PC-3 (cell line): Measurements from ENCODE around the gene CALB2. TPM values are rescaled to one million over a fixed set of nuclear protein-coding genes. Genes with fewer than 3 reads are reported as not detected.

Experiments
- ATAC-seq: fragments of 200-7000 bp; cut with Tn5 transposase; 2 replicates; pipeline ENCODE4 v1.9.1; 2020; ENCODE audit warnings: mild to moderate bottlenecking, moderate library complexity
- BruUV-seq: library from RNA; stranded (reverse); fragments of 400-500 nt; replicated peaks from 2 replicates; lab custom pipeline; 2021; lab: Mats Ljungman, UMichigan
- CTCF ChIA-PET: fragments of 300-600 bp; sonication (Branson Sonifier 250); formaldehyde crosslinking; loops from one replicate; lab custom pipeline; 2022; ENCODE audit warnings: antibody characterized with exemption; lab: Charles Lee
- POLR2A ChIA-PET: fragments of 300-600 bp; sonication (Branson Sonifier 250); formaldehyde crosslinking; loops from one replicate; lab custom pipeline; 2022; ENCODE audit warnings: antibody characterized with exemption; ENCODE audit not compliant: unreplicated experiment; lab: Charles Lee
- DNase-seq: peaks from one replicate; pipeline ENCODE4 v3.0.0-alpha.2; 2015
- H2AFZ ChIP-seq: fragments of 300-600 bp; sonication (generic); 2 replicates; pipeline ENCODE4 v1.6.0; 2016; ENCODE audit warnings: antibody characterized with exemption, low read length
- H3F3A ChIP-seq: fragments of 300-600 bp; sonication (generic); one replicate; pipeline ENCODE4 v1.6.0; 2017; ENCODE audit warnings: antibody characterized with exemption, low read length, control low read depth, mild to moderate bottlenecking; ENCODE audit not compliant: unreplicated experiment
- H3K27ac ChIP-seq: fragments of 300-600 bp; sonication (generic); 2 replicates; pipeline ENCODE4 v1.5.1; 2016; ENCODE audit warnings: mild to moderate bottlenecking, low read length
- H3K27me3 ChIP-seq: fragments of 300-600 bp; sonication (generic); 2 replicates; pipeline ENCODE4 v1.6.1; 2016; ENCODE audit warnings: low read length, mixed read lengths
- H3K36me3 ChIP-seq: fragments of 300-600 bp; sonication (generic); 2 replicates; pipeline ENCODE4 v1.6.1; 2016; ENCODE audit warnings: low read depth, mixed run types, low read length, mixed read lengths
- H3K4me1 ChIP-seq: fragments of 300-600 bp; sonication (generic); 2 replicates; pipeline ENCODE4 v1.5.1; 2016; ENCODE audit warnings: low read length; ENCODE audit not compliant: insufficient read depth
- H3K4me2 ChIP-seq: fragments of 300-600 bp; sonication (generic); 2 replicates; pipeline ENCODE4 v1.6.0; 2016; ENCODE audit warnings: low read length
- H3K4me3 ChIP-seq: fragments of 300-600 bp; sonication (generic); 2 replicates; pipeline ENCODE4 v1.5.1; 2016; ENCODE audit warnings: mild to moderate bottlenecking, low read length, mixed read lengths
- H3K79me2 ChIP-seq: fragments of 300-600 bp; sonication (generic); 2 replicates; pipeline ENCODE4 v1.6.1; 2017; ENCODE audit warnings: low read length, mixed read lengths
- H3K9ac ChIP-seq: fragments of 300-600 bp; sonication (generic); 2 replicates; pipeline ENCODE4 v1.6.0; 2016; ENCODE audit warnings: mild to moderate bottlenecking, low read length
- H3K9me2 ChIP-seq: fragments of 300-600 bp; sonication (generic); replicated peaks from 2 replicates; pipeline ENCODE4 v1.6.1; 2016; ENCODE audit warnings: mixed run types, low read length, mixed read lengths
- H3K9me3 ChIP-seq: fragments of 300-600 bp; sonication (generic); 2 replicates; pipeline ENCODE4 v1.6.1; 2016; ENCODE audit warnings: low read length, mixed read lengths
- H4K20me1 ChIP-seq: fragments of 300-600 bp; sonication (generic); 2 replicates; pipeline ENCODE4 v1.6.1; 2016; ENCODE audit warnings: low read length, mixed read lengths
- EZH2 ChIP-seq: fragments of 300-600 bp; sonication (generic); IDR thresholded peaks from one replicate; pipeline ENCODE4 v1.6.1; 2017; ENCODE audit warnings: antibody characterized with exemption, mild to moderate bottlenecking, low read length; ENCODE audit not compliant: unreplicated experiment
- EZH2phosphoT487 ChIP-seq: fragments of 300-600 bp; sonication (generic); IDR thresholded peaks from 2 replicates; pipeline ENCODE4 v1.6.1; 2018; ENCODE audit warnings: mild to moderate bottlenecking, antibody characterized with exemption, low read length, borderline replicate concordance
- intact Hi-C: fragments of 100-400 bp; cut with micrococcal nuclease; formaldehyde crosslinking; loops from 2 replicates; pipeline ENCODE4 v1.9.0; 2023
- total RNA-seq: library from RNA; depleted of rRNA; stranded (reverse); fragments of >200 nt; gene quantifications from 2 replicates; pipeline ENCODE4 v1.2.3, GENCODE V29; 2014
- TF ChIP-seq, protein P1 (sequence below): fragments of 300-600 bp; sonication (generic); conservative IDR thresholded peaks from 2 replicates; pipeline ENCODE4 v1.5.1; 2017; ENCODE audit warnings: antibody characterized with exemption, low read depth, mild to moderate bottlenecking, low read length

Gene CALB2
- total RNA-seq, 1 experiment from 2014 or later, result 0.47 TPM

DNA sequence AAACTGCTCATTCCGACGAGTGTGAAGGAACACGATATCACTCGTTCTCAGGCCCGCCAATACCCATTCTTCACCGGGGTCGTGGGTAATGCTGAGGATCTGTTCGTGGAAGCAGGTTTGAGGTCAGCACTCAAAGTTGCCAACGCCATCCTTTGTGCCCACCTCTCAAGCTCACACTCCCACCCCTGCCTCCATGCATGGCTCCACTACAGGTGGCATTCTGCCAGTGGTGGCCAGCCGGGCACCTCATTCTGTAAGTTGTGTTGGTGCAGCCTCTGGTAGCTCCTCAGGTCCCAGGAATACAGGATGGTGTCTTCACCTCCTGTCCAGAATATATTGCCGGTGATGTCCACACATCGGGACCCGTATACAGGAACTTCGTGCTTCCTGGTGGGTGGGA is 72.7 kb downstream of the CALB2 start:
- Histone ChIP-seq H3K4me1 (no peaks in the 10 kb centered on the region), H2AFZ (no peak overlapping the region), H3F3A (no peaks in the 10 kb centered on the region), H3K27ac (no peak overlapping the region), H3K27me3 (peaks cover 7% of the 10 kb centered on the region), H3K9me3 (no peaks in the 10 kb centered on the region), H3K9me2 (no peaks in the 10 kb centered on the region), H3K79me2 (no peaks in the 10 kb centered on the region), H3K9ac (no peak overlapping the region), H3K36me3 (no peaks in the 10 kb centered on the region), H4K20me1 (no peaks in the 10 kb centered on the region), H3K4me3 (no peak overlapping the region), H3K4me2 (no peak overlapping the region)
- ChIA-PET CTCF (no interaction called here), POLR2A (no interaction called here)
- intact Hi-C loops, result no loop called here
- TF ChIP-seq, protein P1, sequence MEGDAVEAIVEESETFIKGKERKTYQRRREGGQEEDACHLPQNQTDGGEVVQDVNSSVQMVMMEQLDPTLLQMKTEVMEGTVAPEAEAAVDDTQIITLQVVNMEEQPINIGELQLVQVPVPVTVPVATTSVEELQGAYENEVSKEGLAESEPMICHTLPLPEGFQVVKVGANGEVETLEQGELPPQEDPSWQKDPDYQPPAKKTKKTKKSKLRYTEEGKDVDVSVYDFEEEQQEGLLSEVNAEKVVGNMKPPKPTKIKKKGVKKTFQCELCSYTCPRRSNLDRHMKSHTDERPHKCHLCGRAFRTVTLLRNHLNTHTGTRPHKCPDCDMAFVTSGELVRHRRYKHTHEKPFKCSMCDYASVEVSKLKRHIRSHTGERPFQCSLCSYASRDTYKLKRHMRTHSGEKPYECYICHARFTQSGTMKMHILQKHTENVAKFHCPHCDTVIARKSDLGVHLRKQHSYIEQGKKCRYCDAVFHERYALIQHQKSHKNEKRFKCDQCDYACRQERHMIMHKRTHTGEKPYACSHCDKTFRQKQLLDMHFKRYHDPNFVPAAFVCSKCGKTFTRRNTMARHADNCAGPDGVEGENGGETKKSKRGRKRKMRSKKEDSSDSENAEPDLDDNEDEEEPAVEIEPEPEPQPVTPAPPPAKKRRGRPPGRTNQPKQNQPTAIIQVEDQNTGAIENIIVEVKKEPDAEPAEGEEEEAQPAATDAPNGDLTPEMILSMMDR, result no peak
- TF ChIP-seq EZH2phosphoT487 (no peak), EZH2 (no peak)
- ATAC-seq, result no peak
- no peak for DNase-seq
- BruUV-seq, result no TSS peak

- no peaks in the 10 kb centered on the region for H3K9me3 ChIP-seq
- H3K36me3 ChIP-seq, result no peaks in the 10 kb centered on the region
- no peaks in the 10 kb centered on the region for H3F3A ChIP-seq
- no peak overlapping the region for H3K4me2 ChIP-seq
- H3K4me3 ChIP-seq, result no peak overlapping the region
- H3K9ac ChIP-seq, result no peak overlapping the region
- H2AFZ ChIP-seq, result no peak overlapping the region
- peaks cover 7% of the 10 kb centered on the region for H3K27me3 ChIP-seq
- H3K27ac ChIP-seq, result no peak overlapping the region
- CTCF ChIA-PET, result no interaction called here
- H3K4me1 ChIP-seq, result no peaks in the 10 kb centered on the region
- intact Hi-C loops, result no loop called here
- ATAC-seq, result no peak
- no peak for DNase-seq
- no peaks in the 10 kb centered on the region for H3K79me2 ChIP-seq
- POLR2A ChIA-PET, result no interaction called here
- H4K20me1 ChIP-seq, result no peaks in the 10 kb centered on the region
- no TSS peak for BruUV-seq
- TF ChIP-seq, protein P1, result no peak
- no peak for TF ChIP-seq EZH2
- no peak for TF ChIP-seq EZH2phosphoT487
- H3K9me2 ChIP-seq, result no peaks in the 10 kb centered on the region
Measured at GRCh38 chr16:71431991-71432390, 73.5 kb downstream of the CALB2 start.

GRCh38 chr16:71432906-71433305 is 74.4 kb downstream of the CALB2 start:
- Histone ChIP-seq H3K36me3 (no peaks in the 10 kb centered on the region), H3K9me2 (no peaks in the 10 kb centered on the region), H3K27me3 (peaks cover 14% of the 10 kb centered on the region), H3K9me3 (no peaks in the 10 kb centered on the region), H4K20me1 (no peaks in the 10 kb centered on the region), H3K9ac (no peak overlapping the region), H3K4me1 (no peaks in the 10 kb centered on the region), H3F3A (no peaks in the 10 kb centered on the region), H3K4me2 (no peak overlapping the region), H3K4me3 (no peak overlapping the region), H3K79me2 (no peaks in the 10 kb centered on the region), H2AFZ (no peak overlapping the region), H3K27ac (no peak overlapping the region)
- POLR2A ChIA-PET, result no interaction called here
- BruUV-seq, result no TSS peak
- CTCF ChIA-PET, result no interaction called here
- DNase-seq (no peak), ATAC-seq (no peak)
- intact Hi-C loops, result no loop called here
- TF ChIP-seq, protein P1, result no peak
- TF ChIP-seq EZH2, result no peak
- TF ChIP-seq EZH2phosphoT487, result no peak
